ENCODE results near the gene CACTIN.

Gene CACTIN

DNA sequence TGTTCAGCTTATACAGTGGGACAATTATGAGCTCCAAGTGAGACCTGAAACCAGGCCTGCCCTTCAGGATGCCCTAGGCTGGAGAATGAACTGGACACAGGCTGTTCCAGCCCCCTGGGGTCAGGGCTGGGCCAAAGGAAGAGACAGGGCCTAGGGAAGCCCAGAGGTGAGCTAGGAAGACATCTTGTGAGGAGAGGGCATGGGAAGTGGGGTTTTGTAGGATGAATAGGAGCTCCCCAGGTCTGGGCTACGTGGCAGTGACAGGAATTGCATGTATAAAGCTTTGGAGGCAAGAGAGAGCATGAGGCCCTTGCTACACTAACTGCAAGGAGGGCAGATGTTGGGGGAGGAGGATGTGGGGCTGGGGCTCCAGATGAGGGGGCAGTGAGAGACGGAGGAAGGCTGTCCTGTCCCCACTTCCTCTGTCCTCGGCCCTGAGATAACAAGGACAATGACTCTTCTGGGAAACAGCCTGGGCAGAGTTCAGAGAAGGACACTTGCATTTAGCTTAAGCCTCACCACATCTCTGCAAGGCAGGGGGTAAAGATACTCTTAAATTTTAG, 18.4 kb downstream of the CACTIN start:
- DNase-seq = no peak

DNA sequence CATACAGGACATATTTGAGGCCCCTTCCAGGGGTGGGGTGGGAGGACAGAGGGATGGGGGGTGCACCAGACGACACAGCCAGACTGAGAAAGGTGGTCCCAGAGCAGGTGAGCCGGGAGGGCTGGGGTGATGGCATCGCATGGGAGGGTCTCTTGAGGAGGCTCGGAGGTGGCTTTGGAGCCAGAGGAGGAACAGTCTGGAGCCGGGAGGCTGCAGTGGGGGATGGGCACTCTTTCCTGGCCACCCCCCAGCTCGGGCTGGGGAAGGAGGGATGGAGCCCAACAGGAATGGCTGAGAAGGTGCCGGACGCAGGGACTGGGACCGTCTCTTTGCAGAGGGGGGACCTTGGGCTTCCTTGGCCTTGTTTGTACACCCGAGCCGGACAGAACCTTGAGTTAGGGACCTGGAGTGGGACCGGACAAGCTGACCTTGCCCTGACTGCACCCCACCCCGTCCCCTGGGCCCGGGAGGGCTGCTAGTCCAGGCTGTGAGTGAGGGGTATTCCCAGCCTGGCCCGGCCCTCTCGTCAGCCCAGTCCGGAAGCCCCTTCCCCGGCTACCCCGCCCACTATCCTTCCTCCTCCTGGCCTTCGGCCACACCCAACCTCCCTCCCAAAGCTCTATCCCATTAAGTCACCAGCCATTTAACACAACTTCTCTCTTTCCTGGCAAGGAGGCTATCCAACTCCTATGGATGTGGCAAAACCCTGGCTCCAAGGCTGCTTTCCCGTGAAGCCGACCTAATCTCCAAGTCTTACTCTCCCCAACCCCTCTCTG, 19.1 kb downstream of the CACTIN start:
- no peak for DNase-seq

DNA sequence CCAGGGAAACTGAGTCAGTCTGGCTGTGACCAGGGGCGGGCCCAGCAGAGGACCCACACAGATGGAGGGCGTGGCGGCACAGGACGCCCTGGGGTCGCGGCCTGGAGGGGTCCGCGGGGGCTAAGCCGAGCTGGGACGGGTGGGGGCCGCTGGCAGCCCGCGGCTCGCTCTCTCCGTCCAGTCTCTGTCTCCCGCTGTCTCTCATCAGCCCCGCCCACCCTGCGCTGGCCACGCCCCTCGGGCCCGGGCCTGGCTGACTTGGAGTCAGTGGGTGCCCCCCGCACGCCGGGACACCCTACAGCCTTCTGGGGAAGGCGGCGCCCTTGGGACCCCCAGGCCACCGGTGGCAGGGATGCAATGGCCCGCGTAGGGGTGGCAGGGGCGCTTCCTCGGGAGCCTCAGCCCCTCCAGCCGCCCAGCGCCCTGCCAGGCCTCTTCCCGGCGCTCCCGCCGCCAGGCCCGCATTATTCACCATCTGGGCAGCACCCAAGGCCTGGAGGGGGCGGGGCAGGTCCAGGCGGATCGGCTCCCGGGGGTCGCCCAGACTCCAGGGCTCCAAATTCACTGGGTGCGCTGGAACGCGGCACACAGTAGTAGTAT, 19.8 kb downstream of the CACTIN start, which contains the start of gene TBXA2R:
Gene TBXA2R (minus strand): TSS at position 186 of the 600 bp plus-strand sequence. CDS start 6,241 bp downstream, outside the sequence.
- no peak for DNase-seq

DNA sequence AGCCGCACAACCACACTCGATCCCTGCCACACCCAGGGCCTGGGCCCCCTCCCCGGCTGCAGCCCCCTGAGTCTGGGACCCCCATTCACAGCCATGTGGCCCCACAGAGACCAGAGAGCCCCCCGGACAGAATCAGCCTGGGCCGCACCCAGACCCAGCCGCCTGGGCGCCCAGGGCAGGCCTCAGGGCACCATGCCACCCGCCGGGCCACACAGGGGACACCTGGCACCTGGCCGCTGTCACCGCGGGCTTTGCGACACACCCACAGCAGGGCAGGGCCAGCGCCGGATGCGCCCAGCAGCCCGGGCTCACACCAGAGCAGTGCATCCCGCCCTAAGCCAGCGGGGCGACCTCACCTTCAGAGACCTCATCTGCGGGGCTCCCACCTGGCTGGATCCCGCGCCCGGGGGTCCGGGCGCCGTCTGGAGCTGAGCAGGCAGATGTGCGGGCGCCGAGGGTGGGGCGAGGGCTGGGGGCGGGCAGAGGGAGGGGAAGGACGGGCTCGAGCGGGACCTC, 20.4 kb downstream of the CACTIN start:
- DNase-seq = no peak

DNA sequence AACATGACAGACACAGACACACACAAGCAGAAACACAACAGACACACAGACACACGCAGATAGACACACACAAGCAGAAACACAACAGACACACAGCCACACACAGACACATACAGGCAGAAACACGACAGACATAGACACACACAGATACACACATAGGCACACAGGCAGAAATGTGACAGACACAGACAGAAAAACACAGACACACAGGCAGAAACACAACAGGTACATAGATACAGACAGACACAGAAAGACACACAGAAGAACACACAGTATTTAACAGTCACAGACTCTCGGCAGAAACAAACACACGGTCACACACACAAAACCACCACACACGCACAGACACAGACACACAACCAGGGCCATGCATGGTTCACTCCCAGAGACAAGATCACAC, 20.8 kb downstream of the CACTIN start:
- DNase-seq = no peak

DNA sequence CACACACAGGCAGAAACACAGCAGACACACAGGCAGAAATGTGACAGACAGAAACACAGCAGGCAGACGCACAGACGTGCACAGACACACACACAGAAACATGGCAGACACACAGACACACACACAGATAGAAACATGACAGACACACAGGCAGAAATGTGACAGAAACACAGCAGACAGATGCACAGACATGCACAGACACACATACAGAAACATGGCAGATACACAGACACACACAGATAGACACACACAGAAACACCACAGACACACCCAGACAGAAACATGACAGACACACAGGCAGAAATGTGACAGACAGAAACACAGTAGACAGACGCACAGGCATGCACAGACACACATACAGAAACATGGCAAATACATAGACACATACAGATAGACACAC, 21.2 kb downstream of the CACTIN start:
- DNase-seq = no peak

DNA sequence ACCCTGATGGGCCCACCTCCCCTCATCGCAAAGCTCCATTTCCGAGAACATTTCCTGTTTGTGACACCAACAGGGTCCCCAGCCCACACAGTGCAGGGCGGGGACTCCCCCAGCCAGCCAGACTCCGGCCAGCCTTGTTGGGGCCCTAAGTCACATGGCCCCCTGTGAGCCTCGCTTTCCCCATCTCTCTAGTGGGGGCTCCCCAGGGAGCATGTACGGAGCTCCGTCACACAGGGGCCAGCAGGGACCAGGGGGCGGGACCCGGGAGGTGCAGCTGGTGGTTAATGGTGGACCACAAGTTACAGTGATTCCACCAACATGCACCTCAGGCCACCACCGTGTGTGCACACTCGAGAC, 21.6 kb downstream of the CACTIN start:
- no peak for DNase-seq

DNA sequence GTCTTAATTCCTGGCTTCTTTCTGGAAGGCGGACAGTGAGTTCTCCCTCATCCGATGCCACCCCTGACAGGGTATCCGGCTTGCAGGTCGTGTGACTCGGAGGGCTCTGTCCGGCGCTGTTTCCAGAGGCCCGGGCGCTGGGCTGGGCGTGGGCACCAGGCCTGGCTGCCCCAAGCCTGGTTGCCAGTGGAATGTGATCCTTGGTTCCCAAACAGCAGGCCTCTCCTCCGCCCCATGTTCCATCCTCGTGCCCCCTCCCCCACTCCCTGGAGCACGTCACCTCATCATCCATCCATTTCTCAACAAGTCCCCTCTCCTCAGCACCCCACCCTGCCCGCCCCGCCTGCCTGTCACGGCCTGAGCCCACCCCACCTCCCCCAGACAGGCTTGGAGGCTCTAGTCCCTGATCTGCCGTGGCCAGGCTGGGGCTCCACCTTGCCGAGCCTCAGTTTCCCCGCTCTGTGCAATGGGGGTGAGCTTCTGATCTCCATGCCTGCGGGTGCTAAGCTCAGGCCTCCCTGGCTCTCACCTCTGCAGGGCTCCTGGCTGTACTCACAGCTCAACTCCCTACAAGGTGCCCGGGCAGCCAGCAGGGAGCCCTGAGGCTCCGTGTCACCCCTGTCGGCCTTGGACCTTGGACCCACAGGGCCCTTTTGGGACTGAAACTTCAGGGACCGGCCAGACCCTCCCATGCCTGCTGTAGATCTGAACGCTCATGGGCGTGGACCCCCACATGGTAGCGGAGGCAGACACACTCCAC, 22.2 kb downstream of the CACTIN start:
- no peak for DNase-seq

DNA sequence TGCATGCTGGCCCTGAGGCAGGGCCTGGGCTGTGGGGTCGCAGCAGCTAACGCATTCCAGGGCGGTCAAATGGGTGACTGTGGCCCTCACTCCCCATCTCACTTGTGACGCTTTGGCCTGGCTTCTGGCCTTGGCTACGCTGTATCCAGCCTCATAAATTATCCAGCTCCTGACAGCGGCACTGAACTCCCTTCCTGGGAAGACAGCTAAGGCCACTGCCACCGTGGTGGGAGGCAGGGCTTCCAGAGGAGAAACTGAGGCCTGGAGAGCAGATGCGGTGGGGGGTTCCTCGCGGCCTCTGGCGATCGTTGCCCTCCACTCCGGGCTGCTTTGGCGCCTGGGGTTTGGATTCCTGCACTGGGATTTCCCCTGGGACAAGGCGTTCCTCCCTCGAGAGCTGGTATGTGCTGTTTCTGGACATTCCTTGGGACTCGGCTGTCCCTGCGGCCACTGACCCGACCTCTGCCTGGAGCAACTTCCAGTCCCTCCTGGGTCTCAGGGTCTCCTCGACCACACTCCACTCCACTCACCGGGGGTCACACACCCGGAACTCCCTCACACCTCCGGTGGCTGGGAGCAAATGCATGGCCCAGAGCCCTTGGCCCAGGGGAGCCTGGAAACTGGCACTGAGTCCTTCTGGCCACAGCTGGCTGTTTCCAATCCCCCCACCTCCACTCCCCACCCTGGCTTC, 23.3 kb downstream of the CACTIN start:
- DNase-seq = no peak

DNA sequence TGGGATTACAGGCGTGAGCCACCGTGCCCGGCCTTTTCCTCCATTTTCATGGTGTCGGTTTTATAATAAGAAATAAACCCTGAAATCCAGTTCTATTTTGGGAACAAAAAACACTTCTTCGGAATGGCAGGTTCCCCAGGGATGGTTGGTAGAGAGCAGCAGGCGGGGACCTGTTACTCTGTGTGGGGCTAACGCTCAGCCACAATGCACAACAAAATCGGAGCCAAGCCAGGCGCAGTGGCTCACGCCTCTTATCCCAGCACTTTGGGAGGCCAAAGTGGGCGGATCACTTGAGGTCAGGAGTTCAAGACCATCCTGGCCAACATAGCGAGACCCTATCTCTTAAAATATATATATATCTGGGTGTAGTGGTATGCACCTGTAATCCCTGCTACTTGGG, 25.6 kb downstream of the CACTIN start:
- DNase-seq = no peak

DNA sequence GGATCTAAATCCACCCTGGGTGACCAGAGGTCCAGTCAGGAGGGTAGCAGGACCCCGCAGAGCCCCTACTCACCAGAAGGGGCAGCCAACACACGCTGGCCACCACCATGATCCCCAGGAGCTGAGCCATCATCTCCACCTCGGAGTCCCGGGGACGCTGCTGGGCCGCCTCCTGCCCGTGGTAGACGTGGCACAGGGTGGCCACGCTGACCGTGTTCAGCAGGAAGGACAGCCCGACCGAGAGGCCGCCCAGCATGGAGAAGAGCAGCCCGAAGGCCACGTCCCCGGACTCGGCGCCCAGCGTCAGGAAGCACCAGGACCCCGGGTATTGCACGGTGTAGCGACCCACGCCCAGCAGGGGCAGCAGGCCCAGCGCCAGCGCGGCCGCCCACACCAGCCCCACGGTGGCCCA, 26.8 kb downstream of the CACTIN start:
- no peak for DNase-seq

DNA sequence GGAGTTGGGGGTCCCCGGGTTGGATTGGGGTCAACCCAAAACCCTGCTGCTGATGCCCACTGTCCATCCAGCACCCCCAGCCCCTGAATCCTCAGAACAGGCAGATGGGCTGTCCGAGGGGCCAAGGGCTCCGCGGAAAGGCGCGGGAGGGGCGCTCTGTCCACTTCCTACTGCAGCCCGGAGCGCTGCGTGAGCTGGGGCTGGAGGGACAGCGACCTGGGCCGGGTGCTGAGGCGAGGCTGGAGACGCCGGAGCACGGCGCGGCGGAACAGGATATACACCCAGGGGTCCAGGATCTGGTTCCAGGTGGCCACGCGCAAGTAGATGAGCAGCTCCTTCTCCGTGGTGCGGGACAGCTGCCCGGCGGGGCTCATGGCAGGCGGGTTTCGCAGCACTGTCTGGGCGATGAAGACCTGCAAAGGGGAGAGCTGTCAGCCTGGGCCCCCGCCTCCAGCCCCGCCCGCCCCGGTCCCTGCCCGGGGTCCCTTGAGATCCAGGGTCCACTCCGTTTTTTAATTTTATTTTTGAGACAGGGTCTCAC, 31.0 kb downstream of the CACTIN start:
- no peak for DNase-seq

DNA sequence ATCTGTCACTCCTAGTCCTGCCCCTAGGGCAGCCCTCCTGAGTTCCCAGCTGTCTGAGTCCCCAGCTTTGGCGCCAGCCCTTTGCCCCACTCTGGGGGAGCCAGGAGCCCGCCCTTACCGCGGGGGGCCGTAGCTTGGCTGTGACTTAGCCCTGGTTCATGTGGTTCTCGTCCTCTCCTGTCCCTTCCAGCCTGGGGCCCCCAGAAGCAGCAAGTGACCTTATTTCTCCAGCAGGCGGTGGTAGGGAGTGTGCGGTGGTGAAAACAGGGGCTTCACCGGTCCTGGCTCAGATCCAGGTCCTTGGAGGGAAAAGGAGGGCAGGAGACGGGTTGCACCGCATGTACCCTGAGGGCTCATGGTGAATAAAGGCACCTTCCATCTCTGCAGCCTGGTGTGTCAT, 33.4 kb downstream of the CACTIN start:
- DNase-seq = no peak

DNA sequence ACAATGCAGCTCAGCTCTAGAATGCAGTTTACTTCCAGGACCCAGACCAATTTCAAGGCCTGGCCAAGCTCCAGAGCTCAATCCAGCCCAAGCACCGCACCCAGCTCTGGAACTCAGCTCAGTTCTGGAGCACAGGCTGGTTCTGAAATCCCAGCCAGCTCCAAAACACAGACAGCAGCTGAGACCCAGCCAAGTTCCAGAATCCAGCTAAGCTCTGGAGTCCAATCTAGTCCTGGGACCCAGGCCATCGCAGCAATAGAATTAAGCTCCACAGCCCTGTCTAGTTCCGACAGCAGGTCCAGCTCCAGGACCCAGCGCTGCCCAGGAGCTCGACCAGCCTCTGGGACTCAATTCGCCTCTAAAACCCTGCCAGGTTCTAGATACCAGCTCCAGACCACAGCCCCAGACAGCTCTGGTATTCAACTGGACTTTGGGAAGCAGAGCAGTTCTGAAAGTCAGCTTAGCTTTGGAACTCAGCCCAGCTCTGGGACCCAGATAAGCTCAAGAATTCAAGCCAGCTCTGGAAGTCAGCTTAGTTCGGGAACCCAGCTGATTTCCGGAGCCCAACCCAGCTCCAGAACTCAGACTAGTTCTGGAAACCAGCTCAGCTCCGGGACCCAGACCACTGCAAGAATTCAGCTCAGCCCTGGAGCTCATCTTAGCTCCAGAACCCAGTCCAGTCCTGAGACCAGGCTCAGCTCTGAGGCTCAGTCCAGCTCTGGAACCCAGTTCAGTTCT, 34.5 kb downstream of the CACTIN start:
- no peak for DNase-seq

DNA sequence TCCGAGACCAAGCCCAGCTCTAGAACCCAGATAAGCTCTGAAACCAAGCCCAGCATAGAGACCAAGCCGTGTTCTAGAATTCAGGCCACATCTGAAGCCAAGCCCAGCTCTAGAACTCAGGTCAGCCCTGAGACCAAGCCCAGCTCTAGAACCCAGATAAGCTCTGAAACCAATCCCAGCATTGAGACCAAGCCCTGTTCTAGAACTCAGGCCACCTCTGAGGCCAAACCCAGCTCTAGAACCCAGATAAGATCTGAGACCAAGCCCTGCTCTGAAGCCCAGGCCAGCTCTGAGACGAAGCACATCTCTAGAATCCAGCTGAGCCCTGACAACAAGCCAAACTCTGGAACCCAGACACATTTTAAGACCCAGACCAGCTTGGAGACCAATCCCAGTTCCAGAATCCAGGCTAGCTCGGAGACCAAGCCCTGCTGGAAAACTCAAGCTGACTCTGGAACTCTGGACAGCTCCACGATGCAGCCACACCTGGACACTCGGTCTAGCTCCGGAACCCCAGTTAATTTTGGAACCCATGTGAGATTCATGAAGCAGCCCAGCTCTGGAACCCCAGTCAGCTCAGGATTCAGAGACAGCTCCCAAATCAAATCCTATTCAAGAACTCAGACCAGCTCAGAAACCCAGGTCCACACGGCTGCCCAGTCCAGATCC, 35.5 kb downstream of the CACTIN start:
- no peak for DNase-seq

DNA sequence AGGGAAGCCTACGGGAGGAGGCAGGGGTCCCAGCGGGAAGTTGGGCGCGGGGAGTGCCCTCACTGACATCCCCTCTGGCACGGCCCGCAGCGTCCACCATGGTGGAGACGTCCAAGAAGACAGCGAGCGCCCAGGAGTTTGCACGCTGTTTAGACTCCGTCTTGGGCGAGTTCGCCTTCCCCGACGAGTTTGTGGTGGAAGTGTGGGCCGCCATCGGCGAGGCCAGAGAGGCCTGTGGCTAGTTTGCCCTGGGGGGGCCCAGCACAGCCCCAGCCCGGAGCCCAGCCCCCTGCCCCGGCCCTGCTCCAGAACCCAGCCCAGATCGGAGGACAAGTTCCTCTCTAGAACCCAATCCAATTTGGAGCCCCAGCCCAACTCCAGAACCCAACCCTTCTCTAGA, 36.6 kb downstream of the CACTIN start:
- no peak for DNase-seq

DNA sequence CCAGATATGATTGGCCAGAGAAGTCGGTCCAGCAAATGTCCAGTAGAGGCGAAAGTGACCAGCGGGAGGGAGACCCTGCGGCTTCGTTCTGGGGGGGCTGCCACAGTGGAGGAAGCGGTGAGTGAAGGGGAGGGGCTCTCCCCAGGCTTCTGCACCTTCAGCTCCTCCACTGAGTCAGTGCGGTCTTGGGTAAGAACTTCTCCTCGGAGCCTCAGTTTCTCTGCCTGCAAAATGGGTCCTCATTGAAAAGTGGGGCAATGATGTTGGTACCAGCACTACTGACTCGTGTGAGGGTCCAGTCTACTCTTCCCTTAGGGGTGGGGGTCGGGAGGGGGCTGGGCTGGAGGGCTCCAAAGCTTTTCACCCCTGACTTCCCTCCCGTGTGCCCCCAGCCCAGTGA, 37.2 kb downstream of the CACTIN start:
- no peak for DNase-seq

DNA sequence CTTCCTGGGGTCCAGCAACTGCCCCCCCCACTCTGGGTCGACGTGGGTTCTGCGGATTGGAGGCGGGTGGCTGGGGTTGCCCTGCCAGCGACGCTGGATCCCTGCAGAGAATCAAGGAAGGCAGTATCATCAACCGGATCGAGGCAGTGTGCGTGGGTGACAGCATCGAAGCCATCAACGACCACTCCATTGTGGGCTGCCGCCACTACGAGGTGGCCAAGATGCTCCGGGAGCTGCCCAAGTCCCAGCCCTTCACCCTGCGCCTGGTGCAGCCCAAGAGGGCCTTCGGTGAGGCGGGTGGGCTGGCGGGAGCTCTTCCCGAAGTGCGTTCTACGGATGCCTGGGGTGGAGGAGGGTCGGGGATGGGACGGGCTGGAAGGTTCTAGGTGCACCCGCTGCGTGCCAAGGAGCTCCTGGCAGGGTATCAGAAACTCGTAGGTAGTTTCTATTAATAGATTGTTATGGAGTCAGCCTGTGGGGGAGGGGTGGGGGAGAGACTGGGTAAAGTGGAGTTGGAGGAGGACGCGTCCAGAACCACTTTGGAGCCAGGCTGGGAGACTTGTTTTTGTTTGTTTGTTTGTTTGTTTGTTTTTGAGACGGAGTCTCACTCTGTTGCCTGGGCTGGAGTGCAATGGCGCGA, 39.8 kb downstream of the CACTIN start:
- no peak for DNase-seq

DNA sequence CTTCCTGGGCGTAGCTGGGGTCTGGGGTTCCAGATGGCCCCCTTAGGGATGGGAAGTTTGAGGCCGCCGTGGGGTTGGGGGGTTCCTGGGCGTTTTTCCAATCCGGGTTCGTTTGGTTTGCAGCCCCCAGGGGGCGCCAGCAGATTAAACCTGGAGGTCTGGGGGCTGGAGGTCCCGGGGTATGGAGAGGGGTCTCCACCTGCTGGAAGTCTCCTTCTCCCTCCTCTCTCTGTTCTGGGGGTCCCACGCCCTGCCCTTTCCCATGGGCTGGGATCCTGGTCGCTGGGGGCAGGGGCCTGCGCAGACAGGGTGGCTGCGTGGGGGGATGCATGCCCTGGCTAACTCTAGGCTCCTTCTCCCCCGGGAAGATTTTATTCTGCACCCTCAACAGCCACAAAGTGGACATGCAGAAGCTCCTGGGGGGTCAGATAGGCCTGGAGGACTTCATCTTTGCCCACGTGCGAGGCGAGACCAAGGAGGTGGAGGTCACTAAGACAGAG, 40.4 kb downstream of the CACTIN start:
- no peak for DNase-seq

DNA sequence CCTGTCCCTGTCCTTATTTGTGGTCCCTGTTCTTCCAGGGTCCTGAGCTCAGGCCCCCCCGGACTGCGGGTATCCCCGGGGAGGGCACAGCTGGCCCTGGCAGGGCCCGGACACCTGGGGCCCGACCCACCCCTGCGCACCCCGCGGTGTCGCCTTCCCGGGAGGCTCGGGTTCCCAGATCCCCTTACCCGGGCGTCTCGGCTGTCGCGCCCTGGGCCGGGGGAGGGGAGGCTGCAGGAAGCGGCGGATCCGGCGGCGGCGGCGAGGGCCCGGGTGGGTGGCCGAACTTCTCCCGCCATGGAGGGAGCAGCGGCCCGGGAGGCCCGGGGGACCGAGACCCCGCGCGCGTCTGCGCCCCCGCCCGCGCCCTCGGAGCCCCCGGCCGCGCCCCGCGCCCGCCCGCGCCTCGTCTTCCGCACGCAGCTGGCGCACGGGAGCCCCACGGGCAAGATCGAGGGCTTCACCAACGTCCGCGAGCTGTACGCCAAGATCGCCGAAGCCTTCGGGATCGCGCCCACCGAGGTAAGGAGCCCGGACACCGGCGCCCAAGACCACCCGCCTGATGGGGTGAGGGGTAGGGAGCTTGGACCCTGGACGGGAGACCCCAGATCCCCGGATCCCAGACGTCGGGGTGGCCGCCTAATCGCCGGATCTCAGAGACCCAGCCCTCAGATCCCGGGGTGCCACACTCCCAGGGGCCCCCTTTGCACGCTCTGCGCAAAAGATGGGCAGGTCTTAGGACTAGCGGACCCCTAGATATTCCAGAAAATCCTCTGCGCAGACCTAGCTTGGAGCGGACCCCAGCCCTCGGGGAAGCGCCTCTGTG, 41.1 kb downstream of the CACTIN start, which contains the start of gene GIPC3:
Gene GIPC3 (plus strand): TSS at position 178 of the 826 bp plus-strand sequence. CDS start 120 bp downstream, at position 298.
- no peak for DNase-seq
